HUES64 (cell line): ENCODE results near the gene TEX261.

Experiments
- H3K27ac ChIP-seq: 2 replicates; pipeline ENCODE4 v1.7.0; 2013; ENCODE audit warnings: low read depth, low read length, inconsistent platforms
- H3K27me3 ChIP-seq: 2 replicates; pipeline ENCODE4 v1.6.1; 2013; ENCODE audit warnings: mild to moderate bottlenecking, low read length; ENCODE audit not compliant: insufficient read depth
- H3K36me3 ChIP-seq: 2 replicates; pipeline ENCODE4 v1.6.1; 2013; ENCODE audit warnings: mild to moderate bottlenecking, low read length; ENCODE audit not compliant: insufficient read depth
- H3K4me1 ChIP-seq: 2 replicates; pipeline ENCODE4 v1.6.1; 2013; ENCODE audit warnings: mild to moderate bottlenecking, low read length, moderate library complexity; ENCODE audit not compliant: insufficient read depth
- H3K4me3 ChIP-seq: 2 replicates; pipeline ENCODE4 v1.5.1; 2013; ENCODE audit warnings: mild to moderate bottlenecking, low read length, moderate library complexity
- H3K9ac ChIP-seq: 2 replicates; pipeline ENCODE4 v1.6.1; 2013; ENCODE audit warnings: mild to moderate bottlenecking, low read depth, low read length
- H3K9me3 ChIP-seq: 2 replicates; pipeline ENCODE4 v1.6.1; 2013; ENCODE audit warnings: low read depth, low read length; ENCODE audit not compliant: insufficient read depth
- WGBS: fragments of 150-250, 120-280 bp; methylation state at CpG from one replicate; pipeline ENCODE4 v1.1.7; 2013; ENCODE audit warnings: missing lambda C conversion rate; 5-methylcytosine and 5-hydroxymethylcytosine counted together

Gene TEX261

DNA sequence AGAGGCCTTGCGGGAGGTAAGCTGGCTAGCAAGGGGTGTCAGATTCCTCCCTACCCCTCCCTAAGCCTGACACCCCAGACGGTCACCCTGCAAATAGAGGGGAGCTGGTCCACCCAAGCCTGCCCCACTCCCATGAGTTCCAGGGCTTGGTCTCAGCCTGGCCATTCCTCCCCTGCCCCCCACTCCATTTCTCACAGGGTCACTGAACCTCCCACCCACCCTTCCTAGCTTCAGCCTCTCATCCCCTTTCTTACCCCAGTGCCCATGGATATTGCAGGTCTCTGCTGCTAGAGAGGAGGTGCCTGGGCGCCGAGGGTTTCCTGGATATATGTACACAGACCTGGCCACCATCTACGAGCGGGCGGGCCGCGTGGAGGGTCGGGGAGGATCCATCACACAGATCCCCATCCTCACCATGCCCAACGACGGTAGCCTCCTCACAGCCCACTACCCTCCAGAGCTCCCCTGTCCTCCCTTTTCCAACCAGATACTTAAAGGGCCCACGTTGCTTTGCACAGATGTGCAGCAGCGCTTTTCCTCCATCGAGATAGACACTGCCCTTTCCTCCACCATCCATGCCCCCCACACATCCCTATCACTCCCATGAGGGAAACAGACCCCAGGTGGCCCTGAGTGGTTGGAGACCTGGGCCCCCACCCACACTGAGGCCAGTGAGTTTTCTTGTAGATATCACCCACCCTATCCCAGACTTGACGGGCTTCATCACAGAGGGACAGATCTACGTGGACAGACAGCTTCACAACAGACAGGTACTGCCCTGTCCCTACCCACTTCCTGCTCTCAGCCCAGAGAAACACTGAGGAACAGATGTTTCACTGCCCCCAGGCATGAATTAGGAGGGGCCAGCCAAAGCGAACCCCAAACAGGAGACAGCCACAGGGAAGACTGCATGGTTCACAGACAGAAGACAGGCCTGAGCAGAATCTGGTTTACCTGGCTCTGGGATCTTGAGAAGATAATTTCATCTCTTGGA is 31.5 kb downstream of the TEX261 start:
- 77% methylated on average over 18 of the region's 18 CpGs for WGBS
- Histone ChIP-seq H3K4me3 (no peak overlapping the region), H3K27ac (no peak overlapping the region), H3K36me3 (no peaks in the 10 kb centered on the region), H3K27me3 (peaks cover 70% of the 10 kb centered on the region), H3K9ac (no peak overlapping the region), H3K9me3 (no peaks in the 10 kb centered on the region), H3K4me1 (no peaks in the 10 kb centered on the region; the same call in 1 of the 2 replicates)

- H3K9ac ChIP-seq: no peak overlapping the region
- WGBS: 76% methylated on average over 12 of the region's 12 CpGs
- H3K27ac ChIP-seq: no peak overlapping the region
- no peaks in the 10 kb centered on the region for H3K36me3 ChIP-seq
- H3K27me3 ChIP-seq: peaks cover 65% of the 10 kb centered on the region
- no peaks in the 10 kb centered on the region for H3K9me3 ChIP-seq
- H3K4me1 ChIP-seq: no peaks in the 10 kb centered on the region; the same call in 1 of the 2 replicates
- H3K4me3 ChIP-seq: no peak overlapping the region
Measured at GRCh38 chr2:70962211-70962884, 32.3 kb downstream of the TEX261 start.

- Histone ChIP-seq H3K9me3 (no peaks in the 10 kb centered on the region), H3K27me3 (peaks cover 58% of the 10 kb centered on the region), H3K4me1 (no peaks in the 10 kb centered on the region; the same call in 1 of the 2 replicates), H3K9ac (no peak overlapping the region), H3K27ac (no peak overlapping the region), H3K4me3 (no peak overlapping the region), H3K36me3 (no peaks in the 10 kb centered on the region)
- WGBS: 78% methylated on average over 4 of the region's 4 CpGs
Measured at GRCh38 chr2:70961648-70961994, 33.1 kb downstream of the TEX261 start.

GRCh38 chr2:70960833-70961647 is 33.6 kb downstream of the TEX261 start:
- Histone ChIP-seq H3K9me3 (no peaks in the 10 kb centered on the region), H3K9ac (no peak overlapping the region), H3K4me1 (no peaks in the 10 kb centered on the region; the same call in 1 of the 2 replicates), H3K4me3 (no peak overlapping the region), H3K36me3 (no peaks in the 10 kb centered on the region), H3K27ac (no peak overlapping the region), H3K27me3 (peaks cover 56% of the 10 kb centered on the region)
- 83% methylated on average over 14 of the region's 14 CpGs for WGBS

DNA sequence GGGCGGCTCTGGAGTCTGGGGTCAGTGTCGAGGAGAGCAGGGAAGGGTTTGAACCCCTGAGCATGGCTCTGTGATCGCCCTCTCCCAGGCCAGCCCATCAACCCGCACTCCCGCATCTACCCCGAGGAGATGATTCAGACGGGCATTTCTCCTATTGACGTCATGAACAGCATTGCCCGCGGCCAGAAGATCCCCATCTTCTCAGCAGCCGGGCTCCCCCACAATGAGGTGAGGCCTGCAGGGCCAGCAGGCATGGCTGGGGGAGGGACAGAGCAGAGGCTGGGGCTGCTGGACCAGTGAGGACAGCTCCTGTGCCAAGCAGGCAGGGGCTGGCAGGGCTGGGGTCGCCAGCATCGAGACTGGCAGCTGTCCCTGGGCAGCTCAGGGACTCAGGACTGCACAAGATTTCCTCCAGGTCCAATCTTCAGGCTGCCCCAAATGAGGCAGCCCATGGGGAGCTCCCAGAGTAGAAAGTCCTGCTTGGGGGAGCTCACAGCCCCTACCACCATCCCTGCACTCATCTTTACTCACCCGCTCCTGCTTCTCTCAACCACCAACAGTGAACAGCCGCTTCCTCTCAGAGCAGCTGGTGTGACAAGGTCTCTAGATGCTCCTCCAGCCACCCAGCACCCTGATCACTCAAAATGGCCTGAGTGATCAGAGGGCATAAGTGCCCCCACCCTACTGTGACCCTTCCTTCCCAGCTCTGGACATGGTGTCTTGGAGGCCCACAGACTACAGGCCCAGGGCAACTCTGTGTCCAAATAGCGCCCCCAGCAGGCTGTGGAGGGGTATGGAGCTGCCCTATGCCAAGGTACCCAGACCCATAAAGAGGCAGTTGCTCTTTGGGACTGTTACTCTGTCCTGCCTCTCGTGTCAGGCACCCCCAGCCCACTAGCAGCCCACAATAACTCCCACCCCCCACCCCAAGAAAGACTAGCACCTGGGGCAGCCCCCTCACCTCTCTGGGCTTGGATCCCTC is 34.5 kb downstream of the TEX261 start:
- Histone ChIP-seq H3K36me3 (no peaks in the 10 kb centered on the region), H3K9ac (no peak overlapping the region), H3K27ac (no peak overlapping the region), H3K4me1 (no peaks in the 10 kb centered on the region; the same call in 1 of the 2 replicates), H3K4me3 (no peak overlapping the region), H3K9me3 (no peaks in the 10 kb centered on the region), H3K27me3 (peaks cover 56% of the 10 kb centered on the region)
- 87% methylated on average over 17 of the region's 17 CpGs for WGBS

- WGBS: 90% methylated on average over 9 of the region's 9 CpGs
- no peak overlapping the region for H3K9ac ChIP-seq
- H3K36me3 ChIP-seq: no peaks in the 10 kb centered on the region
- H3K4me1 ChIP-seq: no peaks in the 10 kb centered on the region
- no peak overlapping the region for H3K4me3 ChIP-seq
- H3K27me3 ChIP-seq: peaks cover 56% of the 10 kb centered on the region
- H3K9me3 ChIP-seq: no peaks in the 10 kb centered on the region
- no peak overlapping the region for H3K27ac ChIP-seq
Measured at GRCh38 chr2:70959271-70959761, 35.4 kb downstream of the TEX261 start.

DNA sequence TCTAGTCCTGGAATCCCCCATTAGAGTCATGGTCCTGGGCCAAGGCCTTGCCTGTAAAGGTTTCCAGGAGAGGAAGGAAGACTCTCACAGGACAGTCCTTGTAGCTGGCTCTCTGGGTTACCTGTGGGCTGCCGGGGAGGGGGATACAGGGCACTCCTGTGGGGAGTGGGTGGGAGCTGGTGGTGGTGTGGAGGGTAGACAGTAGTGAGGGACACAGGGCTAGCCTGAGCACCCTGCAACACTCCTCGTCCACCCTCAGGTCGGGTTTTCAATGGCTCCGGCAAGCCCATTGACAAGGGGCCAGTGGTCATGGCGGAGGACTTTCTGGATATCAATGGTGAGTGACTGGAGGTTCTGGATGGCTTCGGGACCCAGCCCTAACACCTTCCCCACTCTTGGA is 35.9 kb downstream of the TEX261 start:
- peaks cover 56% of the 10 kb centered on the region for H3K27me3 ChIP-seq
- H3K9me3 ChIP-seq: no peaks in the 10 kb centered on the region
- 98% methylated on average over 6 of the region's 6 CpGs for WGBS

DNA sequence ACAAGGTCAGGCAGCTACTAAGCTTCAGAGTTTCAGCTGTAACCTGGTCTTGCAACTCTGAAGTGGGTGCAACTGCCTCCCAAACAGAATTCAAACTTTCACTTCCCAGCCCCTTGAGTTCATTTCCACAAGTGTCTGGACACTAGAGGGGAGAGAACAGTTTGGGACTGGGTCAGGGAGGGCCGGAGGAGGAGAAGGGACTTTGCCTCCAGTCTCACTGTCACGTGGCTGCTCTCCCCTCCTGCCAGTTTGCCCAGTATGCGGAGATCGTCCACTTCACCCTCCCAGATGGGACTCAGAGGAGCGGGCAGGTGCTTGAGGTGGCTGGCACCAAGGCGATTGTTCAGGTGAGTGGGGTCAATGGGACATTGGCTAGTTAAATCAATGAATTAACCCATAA is 36.9 kb downstream of the TEX261 start:
- Histone ChIP-seq H3K27ac (no peak overlapping the region), H3K27me3 (peaks cover 56% of the 10 kb centered on the region), H3K9me3 (no peaks in the 10 kb centered on the region), H3K36me3 (no peaks in the 10 kb centered on the region), H3K4me1 (no peaks in the 10 kb centered on the region), H3K9ac (no peak overlapping the region), H3K4me3 (no peak overlapping the region)
- WGBS: 80% methylated on average over 6 of the region's 6 CpGs

More for the DNA sequence above, 35.9 kb downstream of the TEX261 start:
- no peaks in the 10 kb centered on the region for H3K4me1 ChIP-seq
- no peak overlapping the region for H3K27ac ChIP-seq
- no peak overlapping the region for H3K9ac ChIP-seq
- no peaks in the 10 kb centered on the region for H3K36me3 ChIP-seq
- H3K4me3 ChIP-seq: no peak overlapping the region

DNA sequence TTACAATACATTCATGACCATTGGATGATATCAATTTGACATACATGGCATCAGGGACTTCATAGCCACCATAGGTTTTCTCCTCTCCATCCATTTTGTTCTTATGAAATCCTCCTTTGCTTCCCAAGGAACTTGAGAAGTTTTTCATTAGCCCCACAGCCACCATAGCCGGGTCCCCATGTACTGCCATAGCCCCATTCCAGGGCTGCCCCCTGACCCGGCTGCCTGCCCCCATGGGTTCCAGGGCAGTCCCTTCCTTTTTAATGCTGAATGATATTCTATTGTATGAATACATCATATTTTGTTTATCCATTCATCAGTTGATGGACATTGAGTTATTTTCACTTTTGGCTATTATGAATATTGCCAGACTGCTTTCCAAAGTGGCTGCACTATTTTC is 38.5 kb downstream of the TEX261 start:
- H3K27me3 ChIP-seq: peaks cover 50% of the 10 kb centered on the region
- H3K4me1 ChIP-seq: no peaks in the 10 kb centered on the region
- no peaks in the 10 kb centered on the region for H3K36me3 ChIP-seq
- WGBS: 81% methylated on average over 2 of the region's 2 CpGs
- H3K4me3 ChIP-seq: no peak overlapping the region
- H3K27ac ChIP-seq: no peak overlapping the region
- H3K9ac ChIP-seq: no peak overlapping the region
- H3K9me3 ChIP-seq: no peaks in the 10 kb centered on the region

GRCh38 chr2:70954886-70955285 is 39.8 kb downstream of the TEX261 start:
- Histone ChIP-seq H3K36me3 (no peaks in the 10 kb centered on the region), H3K27me3 (peaks cover 60% of the 10 kb centered on the region), H3K4me1 (no peaks in the 10 kb centered on the region), H3K9me3 (no peaks in the 10 kb centered on the region), H3K27ac (no peak overlapping the region), H3K9ac (no peak overlapping the region), H3K4me3 (no peak overlapping the region)
- WGBS: 85% methylated on average over 7 of the region's 7 CpGs
